HG02798 (cell line): ENCODE results near the gene SNX19.

Source experiments
- ATAC-seq: cut with Tn5 transposase; IDR thresholded peaks from one replicate; pipeline ENCODE4 v1.9.1; 2021; ENCODE audit warnings: mild to moderate bottlenecking; ENCODE audit not compliant: unreplicated experiment, poor library complexity

Gene SNX19

GRCh38 chr11:130825561-130825960 is 90.7 kb downstream of the SNX19 start:
- ATAC-seq = no peak
